HG03159 (cell line): ENCODE measurements around the gene ACTR3C.
"Not testable (repeated sequence)": the region's sequence is repeated elsewhere in the genome, so short reads cannot be mapped to it uniquely, and the experiment has no call there.

ENCODE experiments used
- ATAC-seq: cut with Tn5 transposase; IDR thresholded peaks from one replicate; pipeline ENCODE4 v1.9.1; 2021; ENCODE audit warnings: mild to moderate bottlenecking, moderate library complexity; ENCODE audit not compliant: unreplicated experiment

ACTR3C gene

GRCh38 chr7:150316987-150317386 lies 6.4 kb downstream of the ACTR3C start:
- not testable (repeated sequence) for ATAC-seq

- ATAC-seq = no peak
Observed at GRCh38 chr7:150314639-150315239, 8.6 kb downstream of the ACTR3C start.

- no peak for ATAC-seq
Observed at GRCh38 chr7:150313870-150314269, 9.5 kb downstream of the ACTR3C start.

- no peak for ATAC-seq
Observed at GRCh38 chr7:150313367-150313809, 10.0 kb downstream of the ACTR3C start.

GRCh38 chr7:150312649-150313366 lies 10.5 kb downstream of the ACTR3C start:
- ATAC-seq = not testable (repeated sequence)

GRCh38 chr7:150311711-150312110 lies 11.6 kb downstream of the ACTR3C start:
- ATAC-seq = no peak

GRCh38 chr7:150311146-150311545 lies 12.2 kb downstream of the ACTR3C start:
- no peak for ATAC-seq

- ATAC-seq = no peak
Observed at GRCh38 chr7:150308575-150308974, 14.8 kb downstream of the ACTR3C start.

- ATAC-seq = no peak
Observed at GRCh38 chr7:150307904-150308303, 15.4 kb downstream of the ACTR3C start.

GRCh38 chr7:150307129-150307528 lies 16.2 kb downstream of the ACTR3C start:
- no peak for ATAC-seq

GRCh38 chr7:150306377-150306776 lies 17.0 kb downstream of the ACTR3C start:
- ATAC-seq = not testable (repeated sequence)

GRCh38 chr7:150305903-150306284 lies 17.5 kb downstream of the ACTR3C start:
- not testable (repeated sequence) for ATAC-seq

GRCh38 chr7:150305259-150305902 lies 18.0 kb downstream of the ACTR3C start:
- ATAC-seq = not testable (repeated sequence)

GRCh38 chr7:150304499-150305258 lies 18.7 kb downstream of the ACTR3C start:
- not testable (repeated sequence) for ATAC-seq

- not testable (repeated sequence) for ATAC-seq
Observed at GRCh38 chr7:150302908-150303310, 20.4 kb downstream of the ACTR3C start.

- not testable (repeated sequence) for ATAC-seq
Observed at GRCh38 chr7:150297978-150298377, 25.4 kb downstream of the ACTR3C start.

- not testable (repeated sequence) for ATAC-seq
Observed at GRCh38 chr7:150296802-150297201, 26.5 kb downstream of the ACTR3C start.

- ATAC-seq = not testable (repeated sequence)
Observed at GRCh38 chr7:150295614-150296013, 27.7 kb downstream of the ACTR3C start.

GRCh38 chr7:150295027-150295426 lies 28.3 kb downstream of the ACTR3C start:
- not testable (repeated sequence) for ATAC-seq

GRCh38 chr7:150290317-150290716 lies 33.0 kb downstream of the ACTR3C start:
- ATAC-seq = not testable (repeated sequence)

GRCh38 chr7:150288816-150289215 lies 34.5 kb downstream of the ACTR3C start:
- not testable (repeated sequence) for ATAC-seq
